ENCODE results near the gene ANKRD52. TPM values are rescaled to one million over a fixed set of nuclear protein-coding genes. Genes with fewer than 3 reads are reported as not detected.
A peak's percentile ranks its signal among the peaks of the same experiment; 100 is the strongest.

Gene ANKRD52
- total and polyA plus RNA-seq, 10 of the 15 experiments (the other 5 are each of a cell fraction or from before 2014, with no cell fraction given) = 0.90 to 55.3 (median 16.1) TPM

GRCh38 chr12:56258068-56258819 is at the start of gene ANKRD52 (continued):
- TF ChIP-seq EP300 (IDR thresholded peaks at IDR 0.05; ENCODE audit: borderline replicate concordance in 1 of 2, control insufficient read depth in 1 of 2, low read depth in 2 of 2, low read length in 2 of 2) (0 out of 4 replicates have a peak, but pooled peaks of 1 of the 2 experiments have one; percentile 12), BHLHE40 (IDR thresholded peaks at IDR 0.05; ENCODE audit: borderline replicate concordance in 1 of 2, low read depth in 2 of 2, low read length in 1 of 2) (peak; percentile 8 to 88; a peak in 2 of 4 replicates), BACH1 (IDR thresholded peaks at IDR 0.05; ENCODE audit: borderline replicate concordance) (peak; percentile 94), ZNF24 (IDR thresholded peaks at IDR 0.05) (peak; percentile 59; the same call in 1 of the 2 replicates), RB1 (IDR thresholded peaks at IDR 0.05; ENCODE audit: borderline replicate concordance) (peak; percentile 85; the same call in 1 of the 2 replicates), CBFB (IDR thresholded peaks at IDR 0.05; ENCODE audit: low read depth) (no peak), HSF1 (IDR thresholded peaks at IDR 0.05; ENCODE audit: low read depth, low read length) (no peak), ELK1 (IDR thresholded peaks at IDR 0.05; ENCODE audit: low read depth, low read length) (no peak), ATF7 (IDR thresholded peaks at IDR 0.05; ENCODE audit: low read depth) (no peak), IKZF1 (conservative IDR thresholded peaks at IDR 0.05) (peak; percentile 86), POLR2AphosphoS5 (IDR thresholded peaks at IDR 0.05; ENCODE audit: low read length) (no peak), CHD1 (IDR thresholded peaks at IDR 0.05; ENCODE audit: low read depth, low read length) (0 out of 2 replicates have a peak, but pooled peaks have one; percentile 60), MLLT1 (IDR thresholded peaks at IDR 0.05) (0 out of 2 replicates have a peak, but pooled peaks have one; percentile 39), ATF3 (IDR thresholded peaks at IDR 0.05; ENCODE audit: borderline replicate concordance, extremely low read depth, low read depth, low read length) (no peak), SUPT20H (IDR thresholded peaks at IDR 0.05; ENCODE audit: borderline replicate concordance, control insufficient read depth, low read depth, low read length) (no peak), ZBTB40 (IDR thresholded peaks at IDR 0.05; ENCODE audit: borderline replicate concordance) (no peak; the same call in 1 of the 2 replicates), MYB (IDR thresholded peaks at IDR 0.05; ENCODE audit: borderline replicate concordance, low read depth, low read length) (no peak), NFXL1 (IDR thresholded peaks at IDR 0.05; ENCODE audit: borderline replicate concordance) (peak; percentile 55; the same call in 1 of the 2 replicates), NR2F1 (conservative IDR thresholded peaks at IDR 0.05) (peak; percentile 83), SMARCA5 (IDR thresholded peaks at IDR 0.05) (peak; percentile 99)

All from GM12878 (cell line).